DND-41 (cell line): ENCODE measurements around the gene SAMD11.
"Not testable (repeated sequence)": the region's sequence is repeated elsewhere in the genome, so short reads cannot be mapped to it uniquely, and the experiment has no call there.

Source experiments
- ATAC-seq: fragments of 200-7000 bp; cut with Tn5 transposase; 3 replicates; pipeline ENCODE4 v1.9.1; 2021; ENCODE audit warnings: low read depth; ENCODE audit not compliant: insufficient read depth
- DNase-seq: peaks from one replicate; pipeline ENCODE4 v3.0.0-alpha.2; 2020
- H2AFZ ChIP-seq: 2 replicates; pipeline ENCODE4 v1.6.0; 2012; ENCODE audit warnings: low read depth, low read length
- H3K27ac ChIP-seq: 2 replicates; pipeline ENCODE4 v1.5.1; 2012; ENCODE audit warnings: low read length, inconsistent platforms
- H3K27me3 ChIP-seq: fragments of 200-600 bp; sonication (generic); 2 replicates; pipeline ENCODE4 v1.6.0; 2012; ENCODE audit warnings: low read length, mild to moderate bottlenecking, inconsistent platforms; ENCODE audit not compliant: insufficient read depth, poor library complexity
- H3K36me3 ChIP-seq: 2 replicates; pipeline ENCODE4 v1.5.1; 2012; ENCODE audit warnings: low read length, inconsistent platforms; ENCODE audit not compliant: insufficient read depth
- H3K4me1 ChIP-seq: 2 replicates; pipeline ENCODE4 v1.5.1; 2012; ENCODE audit warnings: mild to moderate bottlenecking, low read length; ENCODE audit not compliant: insufficient read depth
- H3K4me2 ChIP-seq: 2 replicates; pipeline ENCODE4 v1.6.0; 2012; ENCODE audit warnings: mild to moderate bottlenecking, moderate library complexity, low read length, inconsistent platforms; ENCODE audit not compliant: insufficient read depth
- H3K4me3 ChIP-seq, 2 experiments: fragments of 200-600 bp in 1 of 2; shearing (Covaris generic) in 1 of 2; 2 replicates each; pipeline ENCODE4 v1.5.1; 2012 to 2016; ENCODE audit warnings: inconsistent platforms in 2 of 2, low read length in 2 of 2, mild to moderate bottlenecking in 2 of 2, low read depth in 1 of 2, moderate library complexity in 1 of 2
- H3K79me2 ChIP-seq: 2 replicates; pipeline ENCODE4 v1.6.0; 2012; ENCODE audit warnings: low read length, inconsistent platforms; ENCODE audit not compliant: insufficient read depth
- H3K9ac ChIP-seq: 2 replicates; pipeline ENCODE4 v1.6.0; 2012; ENCODE audit warnings: low read depth, mild to moderate bottlenecking, inconsistent platforms, low read length, moderate library complexity
- H3K9me3 ChIP-seq: 2 replicates; pipeline ENCODE4 v1.5.1; 2012; ENCODE audit warnings: low read length, moderate library complexity, mild to moderate bottlenecking, inconsistent platforms; ENCODE audit not compliant: insufficient read depth, severe bottlenecking
- H4K20me1 ChIP-seq: 2 replicates; pipeline ENCODE4 v1.6.0; 2012; ENCODE audit warnings: low read length; ENCODE audit not compliant: insufficient read depth
- CTCF ChIP-seq: IDR thresholded peaks from 2 replicates; pipeline ENCODE4 v1.5.1; 2012; ENCODE audit warnings: borderline replicate concordance, low read length, moderate library complexity, mild to moderate bottlenecking; ENCODE audit not compliant: poor library complexity, severe bottlenecking; ENCODE audit errors: extremely low read depth
- EZH2 ChIP-seq: IDR thresholded peaks from 3 replicates; pipeline ENCODE4 v1.6.1; 2012; ENCODE audit warnings: borderline replicate concordance, low read depth, mild to moderate bottlenecking, moderate library complexity, low read length, inconsistent platforms; ENCODE audit not compliant: severe bottlenecking

SAMD11 gene

DNA sequence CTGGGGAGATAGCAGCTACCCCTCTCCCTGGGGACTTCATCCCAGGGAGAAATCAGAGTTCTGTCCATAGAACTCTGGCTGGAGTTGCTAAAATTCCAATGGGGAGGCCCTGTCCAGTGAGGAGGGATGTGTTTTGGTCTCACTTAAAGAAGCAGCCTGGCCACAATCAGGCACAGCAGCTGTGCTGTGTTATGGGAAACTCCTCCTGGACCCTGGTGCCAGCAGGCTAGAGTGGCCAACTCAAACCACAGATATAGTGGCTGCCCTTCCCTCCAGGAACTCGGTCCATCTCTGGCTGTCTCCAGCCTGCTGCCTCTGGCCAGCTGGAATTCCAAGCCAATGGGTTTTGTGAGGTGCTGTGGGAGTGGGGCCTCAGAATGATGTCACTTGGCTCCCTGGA lies 37.4 kb upstream of the SAMD11 start:
- no peaks in the 10 kb centered on the region for H3K9me3 ChIP-seq
- no peak overlapping the region for H3K4me3 ChIP-seq
- no peaks in the 10 kb centered on the region for H3K4me1 ChIP-seq
- DNase-seq, result no peak
- no peaks in the 10 kb centered on the region for H4K20me1 ChIP-seq
- no peaks in the 10 kb centered on the region for H3K36me3 ChIP-seq
- H3K79me2 ChIP-seq, result no peaks in the 10 kb centered on the region
- TF ChIP-seq EZH2, result no peak
- no peak for TF ChIP-seq CTCF
- H2AFZ ChIP-seq, result no peak overlapping the region
- no peak for ATAC-seq
- H3K9ac ChIP-seq, result no peak overlapping the region
- H3K27ac ChIP-seq, result no peak overlapping the region
- H3K27me3 ChIP-seq, result peaks cover 16% of the 10 kb centered on the region
- no peak overlapping the region for H3K4me2 ChIP-seq

DNA sequence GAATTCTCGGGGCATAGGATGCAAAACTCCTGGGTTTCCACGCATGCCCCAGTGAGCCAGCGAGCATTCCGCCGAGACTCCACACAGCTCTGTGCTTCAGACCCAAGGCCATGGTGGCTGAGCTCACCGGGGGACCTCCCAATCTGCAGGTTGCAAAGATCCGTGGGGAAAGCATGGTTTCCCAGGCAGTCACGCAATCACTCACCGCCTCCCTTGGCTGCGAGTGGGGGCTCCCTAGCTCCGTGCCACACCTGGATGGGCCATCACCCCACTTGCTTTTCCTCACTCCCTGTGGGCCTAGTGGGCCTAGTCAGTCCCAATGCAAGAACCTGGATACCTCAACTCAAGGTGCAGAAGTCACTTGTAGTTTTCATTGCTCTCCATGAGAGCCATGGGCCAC lies 37.0 kb upstream of the SAMD11 start:
- ATAC-seq (no peak), DNase-seq (no peak)
- no peak overlapping the region for H2AFZ ChIP-seq
- no peaks in the 10 kb centered on the region for H3K79me2 ChIP-seq
- H3K4me2 ChIP-seq, result no peak overlapping the region
- H4K20me1 ChIP-seq, result no peaks in the 10 kb centered on the region
- H3K27me3 ChIP-seq, result peaks cover 16% of the 10 kb centered on the region
- no peak overlapping the region for H3K27ac ChIP-seq
- H3K9ac ChIP-seq, result no peak overlapping the region
- no peaks in the 10 kb centered on the region for H3K9me3 ChIP-seq
- H3K36me3 ChIP-seq, result no peaks in the 10 kb centered on the region
- no peak overlapping the region for H3K4me3 ChIP-seq
- TF ChIP-seq EZH2, result no peak
- no peak for TF ChIP-seq CTCF
- no peaks in the 10 kb centered on the region for H3K4me1 ChIP-seq

DNA sequence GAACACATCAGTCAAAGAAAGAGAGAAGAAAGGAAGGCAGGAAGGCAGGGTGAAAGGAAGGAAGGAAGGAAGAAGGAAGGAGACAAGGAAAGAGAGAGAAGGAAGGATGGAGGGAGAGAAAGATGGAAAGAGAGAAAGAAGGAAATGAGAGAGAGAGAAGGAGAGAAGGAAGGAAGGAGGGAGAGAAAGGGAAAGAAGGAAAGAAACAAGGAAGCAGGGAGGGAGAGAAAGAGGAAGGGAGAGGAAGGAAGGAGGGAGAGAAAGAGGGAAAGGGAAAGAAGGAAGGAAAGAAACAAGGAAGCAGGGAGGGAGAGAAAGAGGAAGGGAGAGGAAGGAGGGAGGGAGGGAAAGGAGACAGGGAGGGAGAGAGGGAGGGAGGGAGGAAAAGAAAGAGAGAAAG lies 35.4 kb upstream of the SAMD11 start:
- DNase-seq (no peak), ATAC-seq (no peak)
- H3K27me3 ChIP-seq, result peaks cover 16% of the 10 kb centered on the region
- H3K4me3 ChIP-seq, result no peak overlapping the region
- no peaks in the 10 kb centered on the region for H3K9me3 ChIP-seq
- no peak overlapping the region for H3K4me2 ChIP-seq
- no peak overlapping the region for H3K9ac ChIP-seq
- no peaks in the 10 kb centered on the region for H3K4me1 ChIP-seq
- H4K20me1 ChIP-seq, result no peaks in the 10 kb centered on the region
- no peaks in the 10 kb centered on the region for H3K36me3 ChIP-seq
- H3K79me2 ChIP-seq, result no peaks in the 10 kb centered on the region
- H2AFZ ChIP-seq, result no peak overlapping the region
- H3K27ac ChIP-seq, result no peak overlapping the region
- no peak for TF ChIP-seq CTCF
- TF ChIP-seq EZH2, result no peak

- DNase-seq, H3K27ac ChIP-seq, H3K36me3 ChIP-seq, H3K4me1 ChIP-seq, H3K9me3 ChIP-seq, ATAC-seq, H3K9ac ChIP-seq, H2AFZ ChIP-seq, H3K4me3 ChIP-seq, H4K20me1 ChIP-seq, H3K79me2 ChIP-seq, H3K4me2 ChIP-seq: not testable (repeated sequence)
- H3K27me3 ChIP-seq, result peaks cover 16% of the 10 kb centered on the region
Measured at GRCh38 chr1:889774-890173, 33.9 kb upstream of the SAMD11 start.

DNA sequence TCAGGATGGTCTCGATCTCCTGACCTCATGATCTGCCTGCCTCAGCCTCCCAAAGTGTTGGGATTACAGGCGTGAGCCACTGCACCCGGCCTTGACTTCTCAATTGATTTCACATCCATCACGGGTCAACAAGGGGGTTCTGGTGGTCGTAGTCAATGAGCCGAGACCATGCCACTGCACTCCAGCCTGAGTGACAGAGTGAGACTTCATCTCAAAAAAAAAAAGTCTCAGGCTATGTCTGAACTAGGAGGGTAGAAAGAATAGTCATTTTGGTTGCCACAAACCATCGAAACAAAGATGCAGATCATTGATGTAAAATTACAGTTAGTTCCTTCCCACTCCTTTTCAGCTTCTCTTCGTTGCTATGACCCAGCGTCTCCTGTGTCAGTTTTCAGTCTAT lies 33.5 kb upstream of the SAMD11 start:
- not testable (repeated sequence) for H3K4me1 ChIP-seq, H4K20me1 ChIP-seq, DNase-seq, H3K9ac ChIP-seq, H2AFZ ChIP-seq, H3K4me2 ChIP-seq, H3K4me3 ChIP-seq, H3K79me2 ChIP-seq, H3K9me3 ChIP-seq, H3K27ac ChIP-seq, H3K36me3 ChIP-seq, ATAC-seq
- peaks cover 14% of the 10 kb centered on the region for H3K27me3 ChIP-seq
